Gastrocnemius medialis (tissue), 4 donors: ENCODE results near the gene PCNX2. TPM values are rescaled to one million over a fixed set of nuclear protein-coding genes. Genes with fewer than 3 reads are reported as not detected.

Source experiments
- ATAC-seq, 2 donors: fragments of 150-250 bp; one replicate each; pipeline ENCODE4 v1.9.1; 2016
- DNase-seq, 2 donors: peaks; one replicate each; pipeline ENCODE4 v3.0.0-alpha.2; 2019
- H3K27ac ChIP-seq, 4 donors: fragments of 200-600 bp; sonication (generic); 1 replicate in 1 of 4; 2 replicates in 3 of 4; pipeline ENCODE4 v1.5.1; 2016 to 2018; ENCODE audit warnings: mild to moderate bottlenecking in 2 of 4, moderate library complexity in 1 of 4
- H3K27me3 ChIP-seq, 3 donors: fragments of 200-600 bp; sonication (generic) in 2 of 3; 1 replicate in 1 of 3; 2 replicates in 2 of 3; pipeline versions ENCODE4 v1.5.1 to v1.6.0; 2016 to 2019; ENCODE audit warnings: mild to moderate bottlenecking in 1 of 3, moderate library complexity in 1 of 3
- H3K36me3 ChIP-seq, 2 donors: fragments of 200-600 bp; sonication (generic) in 1 of 2; one replicate each; pipeline ENCODE4 v1.5.1; 2017 to 2018
- H3K4me1 ChIP-seq, 2 donors: fragments of 200-600 bp; sonication (generic) in 1 of 2; one replicate each; pipeline ENCODE4 v1.5.1; 2016 to 2017; ENCODE audit warnings: mild to moderate bottlenecking in 2 of 2
- H3K4me3 ChIP-seq, 4 donors: fragments of 200-600 bp; sonication (generic) in 3 of 4; 1 replicate in 1 of 4; 2 replicates in 3 of 4; pipeline ENCODE4 v1.5.1; 2016 to 2019; ENCODE audit warnings: mild to moderate bottlenecking in 2 of 4
- H3K9me3 ChIP-seq, 3 donors: fragments of 200-600 bp; sonication (generic) in 2 of 3; 1 replicate in 1 of 3; 2 replicates in 2 of 3; pipeline ENCODE4 v1.5.1; 2016 to 2019
- CTCF ChIP-seq, 5 experiments: fragments of 450-650 bp in 3 of 5; fragments of 200-600 bp in 2 of 5; sonication (generic) in 2 of 5; IDR thresholded peaks in 4 of 5; conservative IDR thresholded peaks in 1 of 5; 1 replicate in 4 of 5; 2 replicates in 1 of 5; pipeline ENCODE4 v1.5.1; 2016 to 2019; ENCODE audit warnings: antibody characterized with exemption in 5 of 5, mild to moderate bottlenecking in 3 of 5, moderate library complexity in 3 of 5
- POLR2A ChIP-seq, 2 donors: fragments of 450-650 bp; IDR thresholded peaks; one replicate each; pipeline ENCODE4 v1.6.1; 2017; ENCODE audit warnings: antibody characterized with exemption in 2 of 2, mild to moderate bottlenecking in 2 of 2, moderate library complexity in 2 of 2
- in situ Hi-C, 4 donors: fragments of 200-750 bp; cut with MboI; loops; one replicate each; pipeline versions ENCODE4 v1.15.0 to v1.8.0; 2017; ENCODE audit warnings: low sequenced_read_pairs in 4 of 4
- intact Hi-C: fragments of 100-400 bp; cut with DNase I; formaldehyde crosslinking; loops from one replicate; pipeline ENCODE4 v1.15.1; 2023; ENCODE audit warnings: low total_unique reads
- total RNA-seq, 4 donors: library from RNA; depleted of rRNA; stranded (reverse); fragments of >200 nt; gene quantifications; one replicate each; pipeline versions ENCODE4 v1.1.0 to v1.2.3, GENCODE V29; 2016

Gene PCNX2
- total RNA-seq, 4 donors from 2014 or later: 0.34 to 5.6 (median 1.9) TPM

- TF ChIP-seq CTCF (IDR thresholded peaks at IDR 0.05 in 4 of 5, conservative IDR thresholded peaks at IDR 0.05 in 1 of 5) (no peak), POLR2A (IDR thresholded peaks at IDR 0.05) (no peak)
- H3K27me3 ChIP-seq: no peaks in the 10 kb centered on the region
- no peak for DNase-seq
- peak overlapping the region; percentile 80 to 87 (median 84) for H3K27ac ChIP-seq
- no peaks in the 10 kb centered on the region for H3K9me3 ChIP-seq
- no peak overlapping the region for H3K4me3 ChIP-seq
- no peak for ATAC-seq
- in situ Hi-C loops (loop anchor here in 2 of 4 donors (25.0 kb wide), 1 partner anchor 327 kb away; the partner anchor contains the start of gene SIPA1L2 (in 2 of the 2)), intact Hi-C loops (loop anchor here (2.0 kb wide), 1 partner anchor 14 kb away; the partner anchor contains the start of gene NTPCR)
- H3K4me1 ChIP-seq: peaks cover 53 to 57% of the 10 kb centered on the region in 2 donors
- H3K36me3 ChIP-seq: no peaks in the 10 kb centered on the region
Observed at GRCh38 chr1:232964601-232965000, 330.9 kb downstream of the PCNX2 start.

- in situ Hi-C loops (loop anchor here in 2 of 4 donors (25.0 kb wide), 1 partner anchor 326 kb away; the partner anchor contains the start of gene SIPA1L2 (in 2 of the 2)), intact Hi-C loops (no loop called here)
- Histone ChIP-seq H3K4me1 (peaks cover 42 to 48% of the 10 kb centered on the region in 2 donors), H3K27ac (peak overlapping the region; percentile 25 to 80 (median 50)), H3K36me3 (peaks cover 0 to 3% of the 10 kb centered on the region in 2 donors), H3K4me3 (no peak overlapping the region), H3K9me3 (no peaks in the 10 kb centered on the region), H3K27me3 (no peaks in the 10 kb centered on the region)
- DNase-seq: no peak
- TF ChIP-seq CTCF (IDR thresholded peaks at IDR 0.05 in 4 of 5, conservative IDR thresholded peaks at IDR 0.05 in 1 of 5) (no peak), POLR2A (IDR thresholded peaks at IDR 0.05) (no peak)
- no peak for ATAC-seq
Observed at GRCh38 chr1:232962761-232963745, 332.5 kb downstream of the PCNX2 start.

- intact Hi-C loops (no loop called here), in situ Hi-C loops (loop anchor here in 2 of 4 donors (25.0 kb wide), 1 partner anchor 321 kb away; the partner anchor contains the start of gene SIPA1L2 (in 2 of the 2))
- Histone ChIP-seq H3K9me3 (no peaks in the 10 kb centered on the region), H3K27me3 (no peaks in the 10 kb centered on the region), H3K27ac (no peak overlapping the region), H3K4me1 (peaks cover 12% of the 10 kb centered on the region in 2 donors), H3K4me3 (no peak overlapping the region), H3K36me3 (peaks cover 0 to 20% of the 10 kb centered on the region in 2 donors)
- DNase-seq: no peak
- ATAC-seq: no peak
- no peak for TF ChIP-seq POLR2A (IDR thresholded peaks at IDR 0.05)
- no peak for TF ChIP-seq CTCF (IDR thresholded peaks at IDR 0.05 in 4 of 5, conservative IDR thresholded peaks at IDR 0.05 in 1 of 5)
Observed at GRCh38 chr1:232958067-232958466, 337.5 kb downstream of the PCNX2 start.

GRCh38 chr1:232956081-232956480 is 339.4 kb downstream of the PCNX2 start:
- TF ChIP-seq POLR2A (IDR thresholded peaks at IDR 0.05) (no peak), CTCF (IDR thresholded peaks at IDR 0.05 in 4 of 5, conservative IDR thresholded peaks at IDR 0.05 in 1 of 5) (no peak)
- ATAC-seq: no peak
- Histone ChIP-seq H3K36me3 (peaks cover 0 to 20% of the 10 kb centered on the region in 2 donors), H3K27ac (no peak overlapping the region), H3K9me3 (no peaks in the 10 kb centered on the region), H3K4me1 (peaks cover 13 to 21% of the 10 kb centered on the region in 2 donors), H3K27me3 (no peaks in the 10 kb centered on the region), H3K4me3 (no peak overlapping the region)
- DNase-seq: no peak
- intact Hi-C loops (no loop called here), in situ Hi-C loops (loop anchor here in 2 of 4 donors (25.0 kb wide), 1 partner anchor 319 kb away; the partner anchor contains the start of gene SIPA1L2 (in 2 of the 2))
